Transverse colon (tissue), 4 donors: ENCODE data around the gene ZNHIT3. TPM values are rescaled to one million over a fixed set of nuclear protein-coding genes. Genes with fewer than 3 reads are reported as not detected.
"Not testable (repeated sequence)": the region's sequence is repeated elsewhere in the genome, so short reads cannot be mapped to it uniquely, and the experiment has no call there.

Experiments used
- DNase-seq: peaks from one replicate; pipeline ENCODE4 v3.0.0-alpha.2; 2019
- H3K27ac ChIP-seq, 4 donors: fragments of 200-600 bp; sonication (generic); 2 replicates each; pipeline ENCODE4 v1.5.1; 2016 to 2018; ENCODE audit warnings: inconsistent platforms in 4 of 4
- H3K27me3 ChIP-seq: fragments of 200-600 bp; sonication (generic); 2 replicates; pipeline ENCODE4 v1.5.1; 2017; ENCODE audit warnings: inconsistent platforms
- H3K36me3 ChIP-seq, 4 donors: fragments of 200-600 bp; sonication (generic); 2 replicates each; pipeline ENCODE4 v1.5.1; 2017 to 2019; ENCODE audit warnings: inconsistent platforms in 4 of 4
- H3K4me1 ChIP-seq, 4 donors: fragments of 200-600 bp; sonication (generic); 2 replicates each; pipeline ENCODE4 v1.5.1; 2017 to 2020; ENCODE audit warnings: inconsistent platforms in 4 of 4
- H3K4me3 ChIP-seq, 4 donors: fragments of 200-600 bp; sonication (generic); 1 replicate in 1 of 4; 2 replicates in 3 of 4; pipeline versions ENCODE4 v1.5.1 to v1.6.1; 2017 to 2019; ENCODE audit warnings: inconsistent platforms in 4 of 4
- H3K9me3 ChIP-seq, 2 donors: fragments of 200-600 bp; sonication (generic); 2 replicates each; pipeline ENCODE4 v1.5.1; 2017 to 2019; ENCODE audit warnings: inconsistent platforms in 2 of 2
- EP300 ChIP-seq: sonication (generic); formaldehyde crosslinking; IDR thresholded peaks from one replicate; pipeline ENCODE4 v1.6.1; 2017; ENCODE audit warnings: antibody characterized with exemption, low read depth
- POLR2A ChIP-seq: fragments of 450-650 bp; IDR thresholded peaks from one replicate; pipeline ENCODE4 v1.6.1; 2016; ENCODE audit warnings: antibody characterized with exemption, mild to moderate bottlenecking, moderate library complexity
- POLR2AphosphoS5 ChIP-seq, 3 donors: sonication (generic); formaldehyde crosslinking; IDR thresholded peaks; one replicate each; pipeline ENCODE4 v1.6.1; 2016; ENCODE audit warnings: antibody characterized with exemption in 3 of 3
- WGBS, 2 donors: methylation state at CpG; one replicate each; pipeline ENCODE4 v1.1.5; 2018; ENCODE audit warnings: low coverage in 1 of 2; 5-methylcytosine and 5-hydroxymethylcytosine counted together
- in situ Hi-C, 4 donors: fragments of 200-750 bp; cut with MboI; loops; one replicate each; pipeline versions ENCODE4 v1.15.0 to v1.15.1; 2017; ENCODE audit warnings: low sequenced_read_pairs in 3 of 4, low pct_ligation_motif_present in 1 of 4, low pct_unique_long_range_greater_than_20kb in 1 of 4
- intact Hi-C: fragments of 100-400 bp; cut with DNase I; formaldehyde crosslinking; loops from one replicate; pipeline ENCODE4 v1.15.1; 2023; ENCODE audit warnings: low total_unique reads
- total RNA-seq, 4 donors: library from RNA; depleted of rRNA; stranded (reverse); fragments of >200 nt; gene quantifications; one replicate each; pipeline ENCODE4 v1.1.0, GENCODE V29; 2016
- TF ChIP-seq, protein P1 (sequence below), 5 experiments: fragments of 200-600 bp in 3 of 5; fragments of 450-650 bp in 2 of 5; sonication (generic) in 3 of 5; IDR thresholded peaks; 1 replicate in 2 of 5; 2 replicates in 3 of 5; pipeline ENCODE4 v1.5.1; 2016 to 2017; ENCODE audit warnings: antibody characterized with exemption in 5 of 5, inconsistent platforms in 3 of 5, mild to moderate bottlenecking in 2 of 5, moderate library complexity in 1 of 5

The ZNHIT3 gene
- total RNA-seq, result 10 to 100 TPM in 3 of 4 donors, 1 to 10 TPM in 1; 6.7 to 38.6 (median 27.2) TPM

- peak within 1 kb of the TSS; percentile 54 to 97 (median 94) for H3K4me3 ChIP-seq
- peaks cover 11 to 36% (median 28%) of the 10 kb centered on the region in 4 donors for H3K4me1 ChIP-seq
- in situ Hi-C loops, result loop anchor here in 2 of 4 donors (25.0 kb wide), 1 partner anchor 524 kb away; no protein-coding TSS in a partner anchor
These were observed at the start of gene ZNHIT3 for GRCh38 chr17:36486204-36487194. Gene ZNHIT3, plus strand, starts transcription at chr17:36486681. Its CDS starts 19 bp downstream, at chr17:36486700.

DNA sequence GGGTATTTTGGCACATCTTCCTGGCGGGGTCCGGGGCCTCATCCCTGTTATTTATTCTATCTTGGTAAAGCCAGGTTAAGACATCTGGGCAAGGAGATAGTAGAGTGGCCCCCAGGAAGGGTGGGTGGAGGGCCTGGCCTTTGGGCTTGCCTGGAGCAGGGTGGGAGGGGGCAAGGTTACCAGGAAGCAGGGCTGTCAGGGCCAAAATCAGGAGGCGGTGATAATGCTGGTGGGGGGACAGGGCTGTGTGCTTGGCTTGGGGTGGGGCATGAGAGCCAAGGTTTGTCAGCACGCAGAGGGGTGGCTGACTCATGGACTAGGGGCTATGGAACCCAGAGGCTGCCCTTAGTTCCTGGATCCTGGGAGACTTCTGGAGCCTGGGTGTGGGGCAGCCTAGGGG, 44.7 kb upstream of the ZNHIT3 start:
- no CpG with 5 or more reads among the region's 4 CpGs for WGBS, 2 donors
- intact Hi-C loops, H3K9me3 ChIP-seq, in situ Hi-C loops, DNase-seq, H3K36me3 ChIP-seq, H3K27me3 ChIP-seq, H3K4me1 ChIP-seq, H3K27ac ChIP-seq, H3K4me3 ChIP-seq: not testable (repeated sequence)

More at GRCh38 chr17:36486204-36487194, at the start of gene ZNHIT3:
- peaks cover 11% of the 10 kb centered on the region for H3K27me3 ChIP-seq
- intact Hi-C loops, result no loop called here
- TF ChIP-seq POLR2A, result peak; percentile 66
- TF ChIP-seq EP300, result no peak
- TF ChIP-seq, protein P1, sequence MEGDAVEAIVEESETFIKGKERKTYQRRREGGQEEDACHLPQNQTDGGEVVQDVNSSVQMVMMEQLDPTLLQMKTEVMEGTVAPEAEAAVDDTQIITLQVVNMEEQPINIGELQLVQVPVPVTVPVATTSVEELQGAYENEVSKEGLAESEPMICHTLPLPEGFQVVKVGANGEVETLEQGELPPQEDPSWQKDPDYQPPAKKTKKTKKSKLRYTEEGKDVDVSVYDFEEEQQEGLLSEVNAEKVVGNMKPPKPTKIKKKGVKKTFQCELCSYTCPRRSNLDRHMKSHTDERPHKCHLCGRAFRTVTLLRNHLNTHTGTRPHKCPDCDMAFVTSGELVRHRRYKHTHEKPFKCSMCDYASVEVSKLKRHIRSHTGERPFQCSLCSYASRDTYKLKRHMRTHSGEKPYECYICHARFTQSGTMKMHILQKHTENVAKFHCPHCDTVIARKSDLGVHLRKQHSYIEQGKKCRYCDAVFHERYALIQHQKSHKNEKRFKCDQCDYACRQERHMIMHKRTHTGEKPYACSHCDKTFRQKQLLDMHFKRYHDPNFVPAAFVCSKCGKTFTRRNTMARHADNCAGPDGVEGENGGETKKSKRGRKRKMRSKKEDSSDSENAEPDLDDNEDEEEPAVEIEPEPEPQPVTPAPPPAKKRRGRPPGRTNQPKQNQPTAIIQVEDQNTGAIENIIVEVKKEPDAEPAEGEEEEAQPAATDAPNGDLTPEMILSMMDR (IDR thresholded peaks at IDR 0.05), result no peak
- TF ChIP-seq POLR2AphosphoS5 (IDR thresholded peaks at IDR 0.05), result peak; percentile 75 to 82 (median 78)
- H3K36me3 ChIP-seq, result peaks cover 0 to 7% (median 0%) of the 10 kb centered on the region in 4 donors
- 0 to 2% methylated on average over 1 to 54 of the region's 73 CpGs for WGBS, 2 donors
- peak; percentile 94 for DNase-seq
- peak within 1 kb of the TSS; percentile 84 to 91 (median 88) for H3K27ac ChIP-seq
- H3K9me3 ChIP-seq, result no peaks in the 10 kb centered on the region

DNA sequence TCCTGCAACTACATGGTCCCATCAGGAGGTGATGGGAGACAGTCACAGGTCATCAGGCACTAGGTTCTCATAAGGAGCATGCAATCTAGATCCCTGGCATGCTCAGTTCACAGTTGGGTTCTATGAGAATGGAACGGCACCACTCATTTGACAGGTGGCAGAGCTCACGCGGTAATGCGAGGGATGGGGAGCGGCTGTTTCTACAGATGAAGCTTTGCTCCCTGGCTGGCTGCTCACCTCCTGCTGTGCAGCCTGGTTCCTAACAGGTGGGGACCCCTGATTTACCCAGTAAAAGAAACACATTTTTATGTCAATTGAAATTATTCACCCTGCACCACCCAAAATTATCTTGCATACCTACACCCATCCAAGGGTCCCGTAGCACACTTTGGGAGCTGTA, 42.7 kb upstream of the ZNHIT3 start:
- in situ Hi-C loops, result no loop called here

GRCh38 chr17:36449997-36450396, 36.5 kb upstream of the ZNHIT3 start:
- H3K4me1 ChIP-seq, H3K36me3 ChIP-seq, H3K4me3 ChIP-seq, intact Hi-C loops, H3K9me3 ChIP-seq, DNase-seq, H3K27me3 ChIP-seq, H3K27ac ChIP-seq: not testable (repeated sequence)
- in situ Hi-C loops, result loop anchor here in 1 of 4 donors (25.0 kb wide), 1 partner anchor 338 kb away; the partner anchor contains the start of gene CCL4
- TF ChIP-seq, protein P1 (IDR thresholded peaks at IDR 0.05), result peak in 1 of 5 experiments; percentile 24
- 80% methylated on average over 1 of the region's 15 CpGs; no CpG with 5 or more reads in 1 of the 2 donors for WGBS, 2 donors

More for the DNA sequence above, 42.7 kb upstream of the ZNHIT3 start:
- no peak overlapping the region for H3K27ac ChIP-seq
- TF ChIP-seq POLR2A, result no peak
- no peak for DNase-seq
- no peaks in the 10 kb centered on the region for H3K27me3 ChIP-seq
- H3K36me3 ChIP-seq, result no peaks in the 10 kb centered on the region
- 87 to 90% methylated on average over 4 to 6 of the region's 6 CpGs for whole genome bisulfite sequencing, 2 donors
- H3K4me1 ChIP-seq, result no peaks in the 10 kb centered on the region
- intact Hi-C loops, result no loop called here
- H3K9me3 ChIP-seq, result no peaks in the 10 kb centered on the region
- no peak overlapping the region for H3K4me3 ChIP-seq

GRCh38 chr17:36452888-36453287, 33.6 kb upstream of the ZNHIT3 start:
- WGBS, 2 donors, result 47 to 70% methylated on average over 2 of the region's 9 CpGs
- H3K27ac ChIP-seq, H3K9me3 ChIP-seq, intact Hi-C loops, H3K27me3 ChIP-seq, H3K36me3 ChIP-seq, H3K4me1 ChIP-seq, DNase-seq, H3K4me3 ChIP-seq: not testable (repeated sequence)
- in situ Hi-C loops, result loop anchor here in 1 of 4 donors (25.0 kb wide), 1 partner anchor 341 kb away; the partner anchor contains the start of gene CCL4

DNA sequence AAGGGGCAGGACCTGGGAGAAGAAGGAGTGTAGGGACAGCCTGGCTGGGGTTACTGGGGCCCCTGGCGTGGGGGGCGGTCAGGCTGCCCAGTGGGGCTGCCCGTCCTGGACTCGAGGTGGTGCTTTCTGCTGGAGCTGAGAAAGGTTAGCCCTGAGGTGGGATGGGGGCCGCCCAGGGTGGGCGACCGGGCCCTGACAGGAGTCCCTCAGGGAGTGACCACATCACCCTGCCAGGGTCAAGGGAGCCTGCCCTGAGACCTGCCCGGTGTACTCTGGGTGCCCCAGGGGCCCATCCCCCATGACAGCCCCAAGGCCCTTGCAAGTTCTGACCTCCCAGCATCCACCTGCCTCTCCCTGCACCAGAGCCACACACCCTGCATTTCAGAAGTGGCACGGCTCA, 28.8 kb upstream of the ZNHIT3 start:
- H3K27ac ChIP-seq, H3K4me3 ChIP-seq, intact Hi-C loops, DNase-seq, H3K36me3 ChIP-seq, H3K4me1 ChIP-seq, H3K9me3 ChIP-seq: not testable (repeated sequence)
- peaks cover 21% of the 10 kb centered on the region for H3K27me3 ChIP-seq
- WGBS, 2 donors, result 86% methylated on average over 5 of the region's 9 CpGs; no CpG with 5 or more reads in 1 of the 2 donors
- in situ Hi-C loops, result loop anchor here in 1 of 4 donors (25.0 kb wide), 1 partner anchor 345 kb away; the partner anchor contains the start of gene CCL4
